COLO829 (cell line): ENCODE data around the gene LGSN.
"Not testable (repeated sequence)": the region's sequence is repeated elsewhere in the genome, so short reads cannot be mapped to it uniquely, and the experiment has no call there.

Experiments used
- DNase-seq: peaks from one replicate; pipeline ENCODE4 v3.0.0; 2012; ENCODE audit warnings: low spot score

LGSN gene, protein sequence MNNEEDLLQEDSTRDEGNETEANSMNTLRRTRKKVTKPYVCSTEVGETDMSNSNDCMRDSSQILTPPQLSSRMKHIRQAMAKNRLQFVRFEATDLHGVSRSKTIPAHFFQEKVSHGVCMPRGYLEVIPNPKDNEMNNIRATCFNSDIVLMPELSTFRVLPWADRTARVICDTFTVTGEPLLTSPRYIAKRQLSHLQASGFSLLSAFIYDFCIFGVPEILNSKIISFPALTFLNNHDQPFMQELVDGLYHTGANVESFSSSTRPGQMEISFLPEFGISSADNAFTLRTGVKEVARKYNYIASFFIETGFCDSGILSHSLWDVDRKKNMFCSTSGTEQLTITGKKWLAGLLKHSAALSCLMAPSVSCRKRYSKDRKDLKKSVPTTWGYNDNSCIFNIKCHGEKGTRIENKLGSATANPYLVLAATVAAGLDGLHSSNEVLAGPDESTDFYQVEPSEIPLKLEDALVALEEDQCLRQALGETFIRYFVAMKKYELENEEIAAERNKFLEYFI

GRCh38 chr6:63319939-63320338 lies at the start of gene LGSN:
TSS of gene LGSN (minus strand) at chr6:63319983. CDS start at chr6:63319943, 40 bp downstream.
- no peak for DNase-seq

- DNase-seq: no peak
Measured at GRCh38 chr6:63368347-63368746, 48.6 kb upstream of the LGSN start.

DNA sequence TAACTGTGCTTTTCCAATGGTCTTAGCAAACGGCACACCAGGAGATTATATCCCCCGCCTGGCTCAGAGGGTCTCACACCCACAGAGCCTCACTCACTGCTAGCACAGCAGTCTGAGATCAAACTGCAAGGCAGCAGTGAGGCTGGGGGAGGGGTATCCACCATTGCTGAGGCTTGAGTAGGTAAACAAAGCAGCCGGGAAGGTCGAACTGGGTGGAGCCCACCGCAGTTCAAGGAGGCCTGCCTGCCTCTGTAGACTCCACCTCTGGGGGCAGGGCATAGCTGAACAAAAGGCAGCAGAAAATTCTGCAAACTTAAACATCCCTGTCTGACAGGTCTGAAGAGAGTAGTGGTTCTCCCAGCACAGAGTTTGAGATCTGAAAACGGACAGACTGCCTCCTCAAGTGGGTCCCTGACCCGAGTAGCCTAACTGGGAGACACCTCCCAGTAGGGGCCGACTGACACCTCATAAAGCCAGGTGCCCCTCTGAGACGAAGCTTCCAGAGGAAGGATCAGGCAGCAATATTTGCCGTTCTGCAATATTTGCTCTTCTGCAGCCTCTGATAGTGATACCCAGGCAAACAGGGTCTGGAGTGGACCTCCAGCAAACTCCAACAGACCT lies 42.8 kb upstream of the LGSN start:
- DNase-seq: not testable (repeated sequence)

DNA sequence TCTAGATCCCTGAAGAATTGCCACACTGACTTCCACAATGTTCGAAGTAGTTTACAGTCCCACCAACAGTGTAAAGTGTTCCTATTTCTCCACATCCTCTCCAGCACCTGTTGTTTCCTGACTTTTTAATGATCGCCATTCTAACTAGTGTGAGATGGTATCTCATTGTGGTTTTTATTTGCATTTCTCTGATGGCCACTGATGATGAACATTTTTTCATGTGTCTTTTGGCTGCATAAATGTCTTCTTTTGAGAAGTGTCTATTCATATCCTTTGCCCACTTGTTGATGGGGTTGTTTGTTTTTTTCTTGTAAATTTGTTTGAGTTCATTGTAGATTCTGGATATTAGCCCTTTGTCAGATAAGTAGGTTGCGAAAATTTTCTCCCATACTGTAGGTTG lies 37.6 kb upstream of the LGSN start:
- not testable (repeated sequence) for DNase-seq

DNA sequence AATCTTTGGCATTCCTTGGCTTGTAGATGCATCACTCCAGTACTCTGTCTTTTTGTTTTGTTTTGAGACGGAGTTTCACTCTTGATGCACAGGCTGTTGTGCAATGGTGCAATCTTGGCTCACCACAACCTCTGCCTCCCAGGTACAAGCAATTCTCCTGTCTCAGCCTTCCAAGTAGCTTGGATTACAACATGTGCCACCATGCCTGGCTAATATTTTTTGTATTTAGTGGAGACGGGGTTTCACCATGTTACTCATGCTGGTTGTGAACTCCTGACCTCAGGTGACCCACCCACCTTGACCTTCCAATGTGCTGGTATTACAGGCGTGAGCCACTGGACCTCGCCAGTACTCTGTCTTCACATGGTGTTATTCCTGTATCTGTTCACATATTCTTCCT lies 35.8 kb upstream of the LGSN start:
- no peak for DNase-seq

DNA sequence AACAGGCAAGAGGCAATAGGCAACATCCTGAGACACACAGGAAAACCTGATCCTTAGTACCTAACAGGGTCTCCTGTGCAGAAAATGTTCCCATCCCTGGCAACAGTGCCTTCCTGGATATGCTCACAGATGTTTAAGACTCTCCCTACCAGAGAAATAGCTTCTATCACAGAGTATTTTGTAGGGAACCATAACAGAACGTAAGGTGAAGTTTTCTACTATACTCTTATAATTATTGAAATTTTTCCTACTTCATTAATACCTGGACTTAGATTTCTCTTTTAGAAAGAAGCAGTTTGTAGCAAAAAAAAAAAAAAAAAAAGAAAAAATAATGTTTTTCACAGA lies 33.5 kb upstream of the LGSN start:
- no peak for DNase-seq

DNA sequence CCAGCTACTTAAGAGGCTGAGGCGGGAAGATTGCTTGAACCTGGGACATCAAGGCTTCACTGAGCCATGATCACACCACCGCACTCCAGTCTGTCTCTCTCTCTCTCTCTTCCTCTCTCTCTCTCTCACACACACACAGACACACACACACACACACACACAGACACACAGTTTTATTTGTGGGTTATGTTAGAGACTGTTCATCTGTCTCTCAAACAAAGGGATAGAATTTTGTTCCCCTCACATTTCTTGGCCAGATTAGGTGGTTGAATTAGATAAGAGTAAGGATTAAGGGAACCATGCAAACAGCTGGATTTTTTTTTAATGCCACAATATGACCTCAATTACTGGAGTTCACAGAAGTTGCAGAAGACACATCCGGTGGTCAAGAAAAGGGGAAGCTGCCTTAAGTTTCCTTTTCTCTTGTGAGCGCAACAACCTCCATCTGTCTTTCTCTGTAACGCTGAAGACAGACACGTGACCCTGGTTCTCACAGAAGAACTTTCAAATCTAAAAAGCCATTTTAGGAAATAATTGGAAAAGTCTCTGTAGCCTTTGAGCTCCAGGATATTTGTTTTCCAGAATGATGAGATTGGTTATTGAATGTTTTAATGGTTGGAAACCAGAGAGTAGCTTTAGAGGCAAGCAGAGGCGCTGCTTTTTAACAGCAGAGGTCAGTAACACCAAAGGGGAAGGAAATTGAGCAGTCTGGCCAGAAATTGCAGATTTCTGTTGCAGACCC lies 32.9 kb upstream of the LGSN start:
- DNase-seq: peak; percentile 42

DNA sequence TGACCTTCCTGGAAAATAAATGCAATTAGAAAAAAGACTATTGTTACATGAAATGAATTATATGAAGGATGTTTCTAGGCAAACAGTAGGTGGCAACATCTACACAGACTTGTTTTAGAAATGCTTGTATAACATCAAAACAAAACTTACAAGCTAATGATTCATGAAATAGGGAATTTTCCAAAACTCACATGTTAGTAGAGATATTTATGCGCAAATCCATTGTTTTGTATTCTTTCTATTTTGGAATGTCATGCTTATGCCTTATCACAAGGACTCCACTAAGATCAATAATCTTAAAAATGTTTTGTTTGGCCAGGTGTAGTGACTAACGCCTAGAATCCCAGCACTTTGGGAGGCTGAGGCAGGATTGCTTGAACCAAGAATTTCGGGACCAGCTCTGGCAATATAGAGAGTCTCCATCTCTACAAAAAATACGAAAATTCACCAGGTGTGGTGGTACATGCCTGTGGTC lies 32.3 kb upstream of the LGSN start:
- DNase-seq: peak; percentile 59

GRCh38 chr6:63349401-63349800 lies 29.6 kb upstream of the LGSN start:
- DNase-seq: no peak

- DNase-seq: no peak
Measured at GRCh38 chr6:63348836-63349235, 29.1 kb upstream of the LGSN start.

DNA sequence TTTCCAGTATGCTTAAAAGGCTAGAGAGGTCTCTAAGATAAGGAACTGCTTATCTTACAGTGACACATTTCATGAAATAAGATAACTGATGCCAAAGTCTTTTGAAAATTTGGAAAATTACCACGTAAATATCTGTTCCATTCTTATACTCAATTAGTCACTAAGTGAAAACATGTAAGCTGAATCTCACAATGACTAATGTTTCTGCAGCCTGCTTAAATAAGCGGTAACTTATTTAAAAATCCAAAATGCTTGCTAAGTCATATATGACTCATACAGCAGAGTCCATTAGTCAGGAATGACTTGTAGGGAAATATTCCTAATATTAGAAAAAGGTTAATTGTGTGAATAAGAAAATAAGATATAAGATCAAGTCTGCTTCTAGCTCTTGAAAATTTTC lies 27.8 kb upstream of the LGSN start:
- peak; percentile 56 for DNase-seq

DNA sequence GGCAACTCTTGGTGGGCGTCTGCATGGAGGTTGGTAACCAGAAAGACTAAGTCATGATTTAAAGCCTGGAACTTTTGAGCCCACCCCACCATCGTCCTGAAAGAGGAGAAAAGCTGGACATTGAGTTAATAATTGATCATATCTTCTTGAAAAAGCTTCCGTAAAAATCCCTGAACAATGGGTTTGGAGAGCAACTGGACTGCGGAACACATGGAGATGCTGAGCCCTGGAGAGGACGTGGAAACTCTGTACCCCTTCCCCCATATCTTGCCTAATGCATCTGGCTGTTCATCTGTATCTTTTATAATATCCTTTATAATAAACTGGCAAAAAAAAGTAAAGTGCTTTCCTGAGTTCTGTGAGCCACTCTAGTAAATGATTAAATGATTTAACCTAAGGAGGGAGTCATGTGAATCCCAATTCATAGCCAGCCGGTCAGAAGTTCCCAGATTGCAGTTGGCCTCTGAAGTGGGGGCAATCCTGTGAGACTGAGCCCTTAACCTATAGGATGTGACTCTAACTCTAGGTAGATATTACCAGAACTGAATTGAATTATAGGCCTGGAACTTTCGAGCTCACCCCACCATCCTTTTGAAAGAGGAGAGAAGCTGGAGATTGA lies 26.5 kb upstream of the LGSN start:
- no peak for DNase-seq

DNA sequence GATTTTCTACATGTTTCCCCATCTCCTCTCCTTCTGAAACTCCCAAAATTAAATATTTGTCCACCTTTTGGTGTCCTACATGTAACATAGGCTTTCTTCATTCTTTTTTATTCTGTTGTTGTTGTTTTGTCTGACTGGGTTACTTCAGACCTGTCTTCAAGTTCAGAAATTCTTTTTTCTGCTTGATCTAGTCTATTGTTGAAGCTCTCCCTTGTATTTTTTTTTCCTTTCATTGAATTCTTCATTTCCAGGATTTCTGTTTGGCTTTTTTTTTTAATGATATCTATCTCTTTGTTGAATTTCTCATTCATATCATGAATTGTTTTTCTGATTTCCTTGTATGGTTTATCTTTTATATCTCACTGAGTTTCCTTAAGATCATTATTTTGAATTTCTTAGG lies 20.6 kb upstream of the LGSN start:
- DNase-seq: no peak

- not testable (repeated sequence) for DNase-seq
Measured at GRCh38 chr6:63334652-63335051, 14.9 kb upstream of the LGSN start.

DNA sequence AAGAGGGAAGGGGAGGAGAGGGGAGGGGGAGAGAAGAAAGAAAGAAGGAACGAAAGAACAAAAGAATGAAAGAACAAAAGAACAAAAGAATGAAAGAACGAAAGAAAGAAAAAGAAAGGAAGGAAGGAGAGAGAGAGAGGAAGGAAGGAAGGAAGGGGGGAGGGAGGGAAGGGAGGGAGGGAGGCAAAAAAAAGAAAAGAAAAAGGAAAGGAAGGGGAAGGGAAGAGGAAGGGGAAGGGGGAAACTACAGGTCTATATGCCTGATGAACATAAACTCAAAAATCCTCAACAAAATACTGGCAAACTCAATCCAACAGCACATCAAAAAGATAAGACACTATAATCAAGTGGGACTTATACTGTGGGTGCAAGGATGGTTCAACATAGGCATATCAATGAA lies 13.7 kb upstream of the LGSN start:
- no peak for DNase-seq

GRCh38 chr6:63326630-63327029 lies 6.8 kb upstream of the LGSN start:
- DNase-seq: not testable (repeated sequence)

GRCh38 chr6:63322981-63323380 lies 3.2 kb upstream of the LGSN start:
- no peak for DNase-seq

GRCh38 chr6:63321821-63322220 lies 2.0 kb upstream of the LGSN start:
- DNase-seq: no peak

GRCh38 chr6:63317641-63318040 lies 2.1 kb downstream of the LGSN start:
- DNase-seq: no peak

GRCh38 chr6:63316113-63316512 lies 3.7 kb downstream of the LGSN start:
- DNase-seq: no peak

GRCh38 chr6:63313111-63313510 lies 6.7 kb downstream of the LGSN start:
- DNase-seq: no peak

DNA sequence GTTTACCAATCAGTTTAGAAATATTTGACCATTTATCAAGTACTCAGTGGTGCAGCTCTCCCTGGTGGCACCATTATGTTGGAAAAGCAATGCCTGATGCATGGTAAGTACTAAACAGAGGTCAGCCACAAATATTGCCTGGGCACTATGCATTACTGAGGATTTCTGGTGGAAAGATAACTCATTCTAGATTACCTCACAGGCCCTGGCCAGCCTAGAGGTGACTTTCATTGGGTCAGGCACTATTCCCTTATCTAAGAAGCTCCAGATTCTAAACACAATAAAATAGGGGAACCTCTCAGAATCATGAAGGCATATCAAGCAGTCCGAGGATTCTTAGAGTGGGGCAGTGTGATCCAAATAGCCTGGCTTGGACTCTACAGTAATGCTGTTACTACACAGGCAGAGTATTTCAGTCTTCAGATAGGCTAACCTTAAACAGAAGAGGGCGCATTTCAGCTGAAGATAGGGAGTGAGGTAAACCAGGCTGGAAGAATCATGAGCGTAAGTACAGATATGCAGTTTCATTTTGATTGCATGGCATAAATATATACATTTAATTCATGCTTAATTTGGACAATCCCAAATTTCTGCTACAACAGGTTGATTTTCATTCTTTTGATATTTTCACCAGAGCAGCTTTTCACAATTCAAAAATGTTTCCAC lies 12.1 kb downstream of the LGSN start:
- peak; percentile 80 for DNase-seq
